H1 (cell line): ENCODE results near the gene KRTAP12-2. TPM values are rescaled to one million over a fixed set of nuclear protein-coding genes. Genes with fewer than 3 reads are reported as not detected.

Experiments used
- CTCF ChIA-PET: fragments of 300-600 bp; sonication (Branson Sonifier 250); formaldehyde crosslinking; loops from one replicate; lab custom pipeline; 2021; ENCODE audit not compliant: partially characterized antibody; lab: Charles Lee
- POLR2A ChIA-PET: fragments of 300-600 bp; sonication (Branson Sonifier 250); formaldehyde crosslinking; loops from one replicate; lab custom pipeline; 2021; ENCODE audit warnings: inconsistent platforms; ENCODE audit not compliant: partially characterized antibody; lab: Charles Lee
- DNase-seq, 2 experiments: peaks; one replicate each; pipeline versions ENCODE4 v3.0.0 to v3.0.0-alpha.2; 2010 to 2022; ENCODE audit warnings: low spot score in 2 of 2, low read depth in 1 of 2, mixed read lengths in 1 of 2
- FAIRE-seq: peaks from 2 replicates; lab custom pipeline; 2011; peaks lifted over from hg19 to GRCh38; lab: Jason Lieb, UNC
- H2AFZ ChIP-seq: 2 replicates; pipeline ENCODE4 v1.8.1; 2012; ENCODE audit warnings: low read length, inconsistent platforms
- H2AK5ac ChIP-seq: 2 replicates; pipeline ENCODE4 v1.6.1; 2013; ENCODE audit warnings: low read depth, low read length
- H2BK120ac ChIP-seq: replicated peaks from 2 replicates; pipeline ENCODE3; 2013; ENCODE audit warnings: low read depth, low read length, inconsistent platforms
- H2BK12ac ChIP-seq: 2 replicates; pipeline ENCODE4 v1.6.1; 2013; ENCODE audit warnings: low read depth, low read length
- H2BK15ac ChIP-seq: 2 replicates; pipeline ENCODE4 v1.6.1; 2013; ENCODE audit warnings: low read length
- H2BK20ac ChIP-seq: 2 replicates; pipeline ENCODE4 v1.6.1; 2013; ENCODE audit warnings: low read length
- H2BK5ac ChIP-seq: 2 replicates; pipeline ENCODE4 v1.6.1; 2013; ENCODE audit warnings: low read depth, low read length
- H3K14ac ChIP-seq: 2 replicates; pipeline ENCODE4 v1.6.1; 2013; ENCODE audit warnings: inconsistent platforms; ENCODE audit not compliant: insufficient read length
- H3K18ac ChIP-seq: 2 replicates; pipeline ENCODE4 v1.6.1; 2013; ENCODE audit warnings: low read length; ENCODE audit errors: extremely low read depth
- H3K23ac ChIP-seq: 2 replicates; pipeline ENCODE4 v1.6.1; 2013; ENCODE audit warnings: inconsistent platforms; ENCODE audit not compliant: insufficient read length
- H3K23me2 ChIP-seq: 2 replicates; pipeline ENCODE4 v1.6.1; 2013; ENCODE audit warnings: low read depth, low read length
- H3K27ac ChIP-seq: 2 replicates; pipeline ENCODE4 v1.6.1; 2011; ENCODE audit warnings: low read depth, low read length, inconsistent platforms
- H3K27me3 ChIP-seq, 4 experiments: replicated peaks in 1 of 4; 1 replicate in 1 of 4; 2 replicates in 3 of 4; pipeline versions ENCODE4 v1.6.1 to v1.8.1; 2011 to 2013; ENCODE audit warnings: low read length in 3 of 4, mild to moderate bottlenecking in 3 of 4, inconsistent platforms in 2 of 4, mixed read lengths in 2 of 4, moderate library complexity in 1 of 4; ENCODE audit not compliant: control insufficient read depth in 3 of 4, insufficient read depth in 3 of 4; ENCODE audit errors: extremely low read depth in 1 of 4
- H3K36me3 ChIP-seq, 4 experiments: 2 replicates each; pipeline versions ENCODE4 v1.6.1 to v1.8.1; 2011 to 2013; ENCODE audit warnings: mild to moderate bottlenecking in 4 of 4, low read length in 3 of 4, moderate library complexity in 2 of 4, control low read depth in 1 of 4, inconsistent platforms in 1 of 4; ENCODE audit not compliant: insufficient read depth in 4 of 4, control insufficient read depth in 2 of 4
- H3K4ac ChIP-seq: replicated peaks from 2 replicates; pipeline ENCODE3; 2013; ENCODE audit warnings: low read length, low read depth, mixed read lengths, inconsistent platforms; ENCODE audit not compliant: insufficient read length
- H3K4me1 ChIP-seq, 4 experiments: replicated peaks in 1 of 4; 1 replicate in 1 of 4; 2 replicates in 3 of 4; pipeline versions ENCODE4 v1.6.1 to v1.8.1; 2011 to 2013; ENCODE audit warnings: low read length in 3 of 4, inconsistent platforms in 2 of 4, mixed read lengths in 1 of 4; ENCODE audit not compliant: insufficient read depth in 4 of 4, control insufficient read depth in 3 of 4
- H3K4me2 ChIP-seq, 2 experiments: 2 replicates each; pipeline versions ENCODE4 v1.6.1 to v1.8.1; 2011 to 2013; ENCODE audit warnings: low read depth in 2 of 2, low read length in 2 of 2, control low read depth in 1 of 2, inconsistent platforms in 1 of 2, mild to moderate bottlenecking in 1 of 2; ENCODE audit not compliant: insufficient read depth in 1 of 2
- H3K4me3 ChIP-seq, 4 experiments: fragments of 200-600, 300-600 bp in 1 of 4; sonication (generic), shearing (Covaris generic), sonication (Bioruptor Twin) in 1 of 4; 2 replicates each; pipeline versions ENCODE4 v1.5.1 to v1.8.1; 2011 to 2016; ENCODE audit warnings: low read length in 4 of 4, low read depth in 3 of 4, control low read depth in 2 of 4, inconsistent platforms in 2 of 4, mild to moderate bottlenecking in 2 of 4, mixed read lengths in 1 of 4, moderate library complexity in 1 of 4; ENCODE audit not compliant: insufficient read depth in 2 of 4; ENCODE audit errors: extremely low read depth in 1 of 4
- H3K56ac ChIP-seq: replicated peaks from 2 replicates; pipeline ENCODE3; 2013; ENCODE audit warnings: low read depth, mild to moderate bottlenecking, mixed read lengths, low read length, inconsistent platforms; ENCODE audit not compliant: insufficient read length
- H3K79me1 ChIP-seq: 2 replicates; pipeline ENCODE4 v1.6.1; 2013; ENCODE audit warnings: low read depth, low read length, control low read depth
- H3K79me2 ChIP-seq, 2 experiments: 2 replicates each; pipeline versions ENCODE4 v1.6.1 to v1.8.1; 2012 to 2013; ENCODE audit warnings: low read length in 2 of 2, mild to moderate bottlenecking in 2 of 2, inconsistent platforms in 1 of 2; ENCODE audit not compliant: insufficient read depth in 2 of 2, control insufficient read depth in 1 of 2
- H3K9ac ChIP-seq, 4 experiments: replicated peaks in 1 of 4; 1 replicate in 1 of 4; 2 replicates in 3 of 4; pipeline versions ENCODE4 v1.6.1 to v1.8.1; 2011 to 2013; ENCODE audit warnings: low read depth in 3 of 4, low read length in 3 of 4, control low read depth in 2 of 4, mild to moderate bottlenecking in 2 of 4, moderate library complexity in 2 of 4, inconsistent platforms in 1 of 4; ENCODE audit errors: extremely low read depth in 1 of 4
- H3K9me3 ChIP-seq, 2 experiments: 2 replicates each; pipeline versions ENCODE4 v1.6.1 to v1.8.1; 2012 to 2013; ENCODE audit warnings: mild to moderate bottlenecking in 2 of 2, moderate library complexity in 2 of 2, control low read depth in 1 of 2, inconsistent platforms in 1 of 2, low read depth in 1 of 2, low read length in 1 of 2, mixed read lengths in 1 of 2; ENCODE audit not compliant: insufficient read depth in 2 of 2
- H4K20me1 ChIP-seq, 2 experiments: replicated peaks in 1 of 2; 2 replicates each; pipeline versions ENCODE3 to v1.8.1; 2011 to 2013; ENCODE audit warnings: inconsistent platforms in 2 of 2, low read length in 2 of 2, mild to moderate bottlenecking in 1 of 2; ENCODE audit not compliant: insufficient read depth in 2 of 2, control insufficient read depth in 1 of 2
- H4K5ac ChIP-seq: 2 replicates; pipeline ENCODE4 v1.6.1; 2013; ENCODE audit warnings: low read length, low read depth, mixed read lengths, inconsistent platforms; ENCODE audit not compliant: insufficient read length
- H4K8ac ChIP-seq: 2 replicates; pipeline ENCODE4 v1.8.0; 2013; ENCODE audit warnings: mild to moderate bottlenecking, moderate library complexity, low read length, inconsistent platforms; ENCODE audit not compliant: insufficient read depth; ENCODE audit errors: extremely low read depth
- H4K91ac ChIP-seq: replicated peaks from 2 replicates; pipeline ENCODE3; 2013; ENCODE audit warnings: low read length, mixed read lengths, inconsistent platforms; ENCODE audit not compliant: insufficient read length
- ATF2 ChIP-seq: IDR thresholded peaks from 2 replicates; pipeline ENCODE4 v1.6.1; 2012; ENCODE audit warnings: low read length, inconsistent platforms
- CEBPB ChIP-seq: IDR thresholded peaks from 2 replicates; pipeline ENCODE4 v1.6.1; 2012; ENCODE audit warnings: low read depth, low read length
- CHD1 ChIP-seq: IDR thresholded peaks from 2 replicates; pipeline ENCODE4 v1.6.1; 2012; ENCODE audit warnings: low read depth, low read length, improper control_type of control experiment
- E2F6 ChIP-seq: IDR thresholded peaks from 2 replicates; pipeline ENCODE4 v1.6.1; 2012; ENCODE audit warnings: inconsistent platforms
- HDAC2 ChIP-seq, 2 experiments: fragments of 300-600 bp in 1 of 2; sonication (generic) in 1 of 2; IDR thresholded peaks; 2 replicates each; pipeline ENCODE4 v1.6.1; 2011 to 2012; ENCODE audit warnings: low read depth in 2 of 2, low read length in 2 of 2, mild to moderate bottlenecking in 2 of 2, moderate library complexity in 2 of 2, borderline replicate concordance in 1 of 2, inconsistent platforms in 1 of 2
- KDM5A ChIP-seq: fragments of 200-600 bp; IDR thresholded peaks from 2 replicates; pipeline ENCODE4 v1.7.1; 2012; ENCODE audit warnings: mild to moderate bottlenecking, low read length, inconsistent platforms, mixed read lengths
- TCF12 ChIP-seq: IDR thresholded peaks from 2 replicates; pipeline ENCODE4 v1.6.1; 2011; ENCODE audit warnings: low read depth, mild to moderate bottlenecking, low read length
- WGBS, 2 experiments: shearing (Covaris generic) in 1 of 2; methylation state at CpG; one replicate each; pipeline versions ENCODE4 v1.1.6 to v1.1.7; 2013 to 2015; ENCODE audit warnings: low lambda C conversion rate in 2 of 2, mixed read lengths in 2 of 2, inconsistent platforms in 1 of 2, low coverage in 1 of 2, missing lambda C conversion rate in 1 of 2; ENCODE audit not compliant: insufficient replicate concordance in 2 of 2, insufficient coverage in 1 of 2, insufficient read length in 1 of 2; ENCODE audit errors: extremely low coverage in 1 of 2, missing lambda C conversion rate in 1 of 2; 5-methylcytosine and 5-hydroxymethylcytosine counted together
- polyA plus RNA-seq, 7 experiments: library from polyadenylated mRNA; depleted of rRNA in 3 of 7; stranded (reverse) in 5 of 7; unstranded in 2 of 7; fragments of >200 nt in 5 of 7; fragments of 200-250 nt in 2 of 7; gene quantifications; 1 replicate in 5 of 7; 2 replicates in 1 of 7; 4 replicates in 1 of 7; pipeline versions ENCODE4 v1.2.1 to v1.2.3, GENCODE V29; 2011 to 2013; ENCODE audit warnings: missing spikeins in 2 of 7, mixed read lengths in 2 of 7
- total RNA-seq: library from RNA; stranded (reverse); fragmentation: NEBNext Ultra II Directional; extraction: Animal tissue kit (Norgen Biotek cat#: 25700); gene quantifications from 2 replicates; pipeline ENCODE4 v1.2.1, GENCODE V29; 2021

The KRTAP12-2 gene
- total and polyA plus RNA-seq, 2 of the 8 experiments (the other 6 are each of a cell fraction or from before 2014, with no cell fraction given): 0.50 TPM; not detected in 1

GRCh38 chr21:44695184-44695583 lies 28.5 kb upstream of the KRTAP12-2 start:
- Histone ChIP-seq H3K36me3 (no peaks in the 10 kb centered on the region), H3K4ac (no peak overlapping the region), H2BK15ac (peak overlapping the region; percentile 37; the same call in 1 of the 2 replicates), H4K5ac (no peak overlapping the region), H3K18ac (no peak overlapping the region; the same call in 1 of the 2 replicates), H3K9ac (no peak overlapping the region), H3K79me1 (peaks cover 3% of the 10 kb centered on the region; the same call in 1 of the 2 replicates), H4K8ac (no peak overlapping the region), H4K91ac (peak overlapping the region; percentile 62), H3K79me2 (no peaks in the 10 kb centered on the region), H3K9me3 (peaks cover 0 to 4% of the 10 kb centered on the region in 2 experiments; a peak in 1 of 4 replicates), H3K4me1 (peaks cover 0 to 30% (median 16%) of the 10 kb centered on the region in 4 experiments; a peak in 6 of 7 replicates), H2BK5ac (0 out of 2 replicates have a peak overlapping the region, but pooled peaks have one; percentile 2), H3K23ac (no peak overlapping the region), H2BK20ac (no peak overlapping the region), H2BK120ac (no peak overlapping the region), H2AK5ac (no peak overlapping the region; the same call in 1 of the 2 replicates), H3K27me3 (no peaks in the 10 kb centered on the region), H2AFZ (no peak overlapping the region), H3K4me3 (no peak overlapping the region), H3K23me2 (no peaks in the 10 kb centered on the region), H3K27ac (no peak overlapping the region)
- CTCF ChIA-PET: interaction anchor here (0.6 to 3.8 kb wide), 6 partner anchors 9 to 443 kb away, joined by 3 to 13 read pairs (median 4); no protein-coding TSS in a partner anchor
- DNase-seq: no peak
- POLR2A ChIA-PET: interaction anchor here (1.4 to 2.2 kb wide), 2 partner anchors 122 to 178 kb away, joined by 4 read pairs; partner anchors contain the start of gene KRTAP10-4
- FAIRE-seq: no peak
- 73% methylated on average over 8 of the region's 8 CpGs; no CpG with 5 or more reads in 1 of the 2 experiments for WGBS, 2 experiments
- TF ChIP-seq CHD1: no peak
- no peak for TF ChIP-seq ATF2
- no peak for TF ChIP-seq TCF12
- no peak for TF ChIP-seq KDM5A
- no peak for TF ChIP-seq HDAC2 (IDR thresholded peaks at IDR 0.05; ENCODE audit: borderline replicate concordance in 1 of 2, low read depth in 2 of 2, low read length in 2 of 2)
- TF ChIP-seq CEBPB: no peak
- no peak for TF ChIP-seq E2F6
- TF ChIP-seq, all 59 proteins: peak for 0
- H3K14ac ChIP-seq: no peak overlapping the region
- no peaks in the 10 kb centered on the region for H4K20me1 ChIP-seq
- no peak overlapping the region for H3K56ac ChIP-seq
- H2BK12ac ChIP-seq: 0 out of 2 replicates have a peak overlapping the region, but pooled peaks have one; percentile 80
- H3K4me2 ChIP-seq: no peak overlapping the region
